ENCODE results near the gene DNAH10. TPM values are rescaled to one million over a fixed set of nuclear protein-coding genes. Genes with fewer than 3 reads are reported as not detected.

DNAH10 gene
- total and polyA plus RNA-seq, 9 donors = 0.05 to 20.2 (median 0.72) TPM

DNA sequence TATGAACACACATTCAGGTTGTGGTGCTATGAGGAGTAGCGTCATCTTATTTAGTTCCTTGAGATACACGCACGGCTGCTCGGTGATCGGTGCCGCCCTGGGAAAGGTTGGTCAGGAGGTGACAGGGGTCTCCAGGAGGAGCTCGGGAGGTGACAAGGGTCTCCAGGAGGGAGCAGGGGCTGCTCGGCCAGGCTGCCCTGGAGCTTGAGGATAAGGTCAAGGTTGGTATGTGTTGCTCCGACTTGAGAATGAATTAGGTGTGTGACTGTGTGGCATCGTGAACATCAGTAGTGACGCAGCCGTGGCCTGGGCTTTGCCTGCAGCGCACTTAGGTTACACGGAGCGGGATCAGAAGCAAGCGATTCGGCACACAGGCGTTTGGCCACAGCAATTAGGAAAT is 174.4 kb downstream of the DNAH10 start:
- Histone ChIP-seq H3K4me3 (no peak overlapping the region), H3K9me3 (no peaks in the 10 kb centered on the region), H3K27me3 (no peaks in the 10 kb centered on the region), H3K4me1 (ENCODE audit: insufficient read depth) (no peaks in the 10 kb centered on the region), H3K36me3 (no peaks in the 10 kb centered on the region), H3K27ac (no peak overlapping the region)
- 86 to 91% (median 87%) methylated on average over 18 of the region's 18 CpGs for WGBS, 3 donors
- no peak for DNase-seq
- TF ChIP-seq POLR2A (IDR thresholded peaks at IDR 0.05) = no peak
- TF ChIP-seq, protein P1, sequence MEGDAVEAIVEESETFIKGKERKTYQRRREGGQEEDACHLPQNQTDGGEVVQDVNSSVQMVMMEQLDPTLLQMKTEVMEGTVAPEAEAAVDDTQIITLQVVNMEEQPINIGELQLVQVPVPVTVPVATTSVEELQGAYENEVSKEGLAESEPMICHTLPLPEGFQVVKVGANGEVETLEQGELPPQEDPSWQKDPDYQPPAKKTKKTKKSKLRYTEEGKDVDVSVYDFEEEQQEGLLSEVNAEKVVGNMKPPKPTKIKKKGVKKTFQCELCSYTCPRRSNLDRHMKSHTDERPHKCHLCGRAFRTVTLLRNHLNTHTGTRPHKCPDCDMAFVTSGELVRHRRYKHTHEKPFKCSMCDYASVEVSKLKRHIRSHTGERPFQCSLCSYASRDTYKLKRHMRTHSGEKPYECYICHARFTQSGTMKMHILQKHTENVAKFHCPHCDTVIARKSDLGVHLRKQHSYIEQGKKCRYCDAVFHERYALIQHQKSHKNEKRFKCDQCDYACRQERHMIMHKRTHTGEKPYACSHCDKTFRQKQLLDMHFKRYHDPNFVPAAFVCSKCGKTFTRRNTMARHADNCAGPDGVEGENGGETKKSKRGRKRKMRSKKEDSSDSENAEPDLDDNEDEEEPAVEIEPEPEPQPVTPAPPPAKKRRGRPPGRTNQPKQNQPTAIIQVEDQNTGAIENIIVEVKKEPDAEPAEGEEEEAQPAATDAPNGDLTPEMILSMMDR (IDR thresholded peaks at IDR 0.05) = no peak
- TF ChIP-seq EP300 (IDR thresholded peaks at IDR 0.05) = no peak
- intact Hi-C loops (cut with DNase I) = no loop called here

DNA sequence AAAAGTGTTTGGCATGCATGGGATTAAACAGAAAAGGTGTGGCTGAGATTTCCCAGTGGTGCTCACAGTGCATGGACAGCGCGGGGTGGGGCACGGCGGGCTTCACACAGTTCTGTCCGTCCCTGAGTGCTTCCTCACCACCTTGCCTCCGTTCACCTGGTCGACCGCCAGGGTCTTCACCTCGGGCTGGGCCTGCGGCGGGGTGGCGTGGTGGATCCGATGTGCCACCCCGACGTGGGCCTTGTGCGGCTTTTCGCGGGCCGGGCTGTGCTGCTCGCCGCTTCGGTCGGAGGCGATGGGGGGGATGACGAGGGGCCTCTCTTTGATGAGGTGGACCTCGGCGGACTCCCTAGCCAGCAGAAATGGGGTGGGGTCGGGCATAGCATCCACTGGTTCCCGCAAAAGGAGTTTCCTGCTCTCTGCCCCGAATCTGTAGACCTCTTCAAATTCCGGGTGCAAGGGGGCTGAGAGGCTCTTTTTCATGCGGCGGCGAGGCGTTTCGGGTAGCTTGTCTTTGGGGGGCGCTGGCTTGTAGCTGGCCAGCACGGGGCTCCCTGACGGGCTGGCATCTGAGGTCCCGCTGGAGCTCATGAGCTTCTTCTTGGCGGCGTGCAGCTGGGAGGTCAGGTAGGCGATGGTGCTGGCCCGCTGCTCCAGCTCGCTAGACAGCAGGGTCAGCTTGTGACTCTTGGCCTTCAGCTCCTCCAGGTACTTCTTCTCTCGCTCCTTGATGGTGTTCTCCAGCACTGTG is 175.0 kb downstream of the DNAH10 start:
- Histone ChIP-seq H3K36me3 (no peaks in the 10 kb centered on the region), H3K27ac (no peak overlapping the region), H3K4me3 (no peak overlapping the region), H3K9me3 (no peaks in the 10 kb centered on the region), H3K27me3 (no peaks in the 10 kb centered on the region), H3K4me1 (ENCODE audit: insufficient read depth) (no peaks in the 10 kb centered on the region)
- intact Hi-C loops (cut with DNase I) = no loop called here
- TF ChIP-seq POLR2A (IDR thresholded peaks at IDR 0.05) (no peak), EP300 (IDR thresholded peaks at IDR 0.05) (no peak)
- TF ChIP-seq, protein P1 (IDR thresholded peaks at IDR 0.05) = no peak
- 94 to 97% (median 97%) methylated on average over 46 of the region's 46 CpGs for WGBS, 3 donors
- DNase-seq = no peak

DNA sequence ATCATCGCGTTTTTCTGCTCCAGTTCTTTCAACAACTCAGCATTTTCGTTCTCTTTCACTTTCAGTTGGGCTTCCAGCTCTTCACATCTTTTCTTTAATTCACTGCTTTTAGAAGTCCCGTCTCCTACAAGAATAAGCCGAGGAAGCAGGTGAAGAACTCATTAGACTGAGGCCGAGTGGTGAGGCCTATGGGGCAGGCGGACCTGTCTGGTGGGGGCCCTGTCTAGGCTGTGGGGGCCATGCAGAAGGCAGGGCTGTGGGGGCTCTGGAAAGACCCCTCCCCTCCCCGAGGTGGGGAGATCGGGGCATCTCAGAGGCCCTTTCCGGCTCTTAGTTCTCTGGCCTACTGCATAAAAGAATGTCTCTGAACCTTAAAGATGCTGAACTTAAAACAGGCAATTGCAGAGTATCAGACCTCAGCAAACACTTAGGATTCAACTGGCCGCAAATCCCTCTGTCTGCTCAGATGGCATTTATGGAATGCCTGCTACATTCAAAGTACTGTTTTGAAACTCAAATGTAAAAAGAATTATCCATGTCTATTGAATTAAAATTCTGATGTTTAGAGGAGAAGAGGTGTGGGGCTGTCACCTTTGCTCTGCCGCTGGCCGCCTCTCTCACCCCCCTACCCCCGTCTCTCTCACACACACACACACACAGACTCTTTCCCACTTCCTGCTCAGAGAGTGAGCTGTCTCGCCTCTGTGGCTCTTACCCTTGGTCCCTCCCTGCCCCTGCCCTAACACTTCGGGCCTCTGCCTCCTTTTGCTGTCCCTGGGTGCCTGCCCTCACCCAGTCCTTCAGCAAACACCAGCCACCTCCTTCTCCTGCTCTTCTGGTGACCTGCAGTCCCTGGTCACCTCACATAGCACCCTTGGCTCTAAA is 175.8 kb downstream of the DNAH10 start:
- 83 to 87% (median 83%) methylated on average over 16 of the region's 16 CpGs for WGBS, 3 donors
- intact Hi-C loops (cut with DNase I) = no loop called here
- no peaks in the 10 kb centered on the region for H3K9me3 ChIP-seq
- DNase-seq = no peak
- H3K27me3 ChIP-seq = no peaks in the 10 kb centered on the region
- H3K27ac ChIP-seq = no peak overlapping the region
- no peaks in the 10 kb centered on the region for H3K36me3 ChIP-seq
- H3K4me1 ChIP-seq (ENCODE audit: insufficient read depth) = no peaks in the 10 kb centered on the region
- H3K4me3 ChIP-seq = no peak overlapping the region
- TF ChIP-seq, protein P1 (IDR thresholded peaks at IDR 0.05) = no peak
- TF ChIP-seq EP300 (IDR thresholded peaks at IDR 0.05) (no peak), POLR2A (IDR thresholded peaks at IDR 0.05) (no peak)

DNA sequence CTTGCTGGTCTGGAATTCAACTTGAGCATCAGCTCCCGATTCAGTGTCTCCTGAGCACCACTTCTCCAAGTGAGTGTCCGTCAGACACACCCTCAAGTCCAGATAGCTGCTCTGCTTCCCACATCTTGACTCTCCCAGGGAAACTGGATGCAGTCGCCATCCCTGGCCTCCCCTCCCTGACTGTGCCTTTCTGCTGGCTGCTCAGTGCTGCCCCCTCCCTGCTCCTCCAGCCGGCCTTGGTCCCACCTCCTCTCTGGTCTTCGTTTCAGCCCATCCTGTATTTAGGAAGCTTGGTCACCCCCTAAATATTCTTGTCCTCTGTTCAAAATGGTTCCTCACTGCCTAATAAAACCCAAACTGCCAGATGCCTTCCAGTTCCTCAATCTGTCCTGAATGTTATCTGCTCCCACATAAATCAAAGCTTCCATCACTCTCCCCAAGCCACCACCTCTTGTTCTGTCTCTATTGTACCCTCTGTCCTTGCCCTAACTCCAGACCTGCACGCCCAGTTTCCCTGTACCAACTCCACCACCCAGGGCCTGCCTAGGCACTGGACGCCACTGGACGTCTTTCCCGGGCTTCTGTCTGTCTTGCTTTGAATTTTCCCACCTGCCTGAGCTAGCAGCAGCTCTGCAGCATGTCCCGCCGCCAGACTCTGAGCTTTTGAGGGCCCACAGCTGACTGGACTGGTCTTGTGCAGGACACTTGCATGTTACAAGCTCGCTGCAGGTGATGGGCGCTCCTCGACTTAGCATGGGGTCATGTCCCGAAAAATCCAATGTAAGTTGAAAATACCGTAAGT is 176.8 kb downstream of the DNAH10 start:
- TF ChIP-seq POLR2A (IDR thresholded peaks at IDR 0.05) = no peak
- TF ChIP-seq, protein P1 (IDR thresholded peaks at IDR 0.05) = no peak
- no peak for TF ChIP-seq EP300 (IDR thresholded peaks at IDR 0.05)
- intact Hi-C loops (cut with DNase I) = no loop called here
- Histone ChIP-seq H3K9me3 (no peaks in the 10 kb centered on the region), H3K27ac (no peak overlapping the region), H3K4me3 (no peak overlapping the region), H3K36me3 (no peaks in the 10 kb centered on the region), H3K27me3 (no peaks in the 10 kb centered on the region), H3K4me1 (ENCODE audit: insufficient read depth) (no peaks in the 10 kb centered on the region)
- no peak for DNase-seq
- WGBS, 3 donors = 85 to 89% (median 86%) methylated on average over 16 of the region's 16 CpGs
